Stimulated activated naive CD8-positive, alpha-beta T cell treated with anti-CD3 and anti-CD28 coated beads, Interleukin-15, Interleukin-2, amounts not matched to agents 100 ng/mL and 50 ng/mL, for 24 hours (primary cell): ENCODE data around the gene TIGD6.

Source experiments
- H3K27ac Mint-ChIP-seq: one replicate; pipeline ENCODE4 v1.8.0; 2021; ENCODE audit warnings: mild to moderate bottlenecking, mixed read lengths
- H3K27me3 Mint-ChIP-seq: one replicate; pipeline ENCODE4 v1.8.0; 2021; ENCODE audit warnings: mixed read lengths
- H3K36me3 Mint-ChIP-seq: one replicate; pipeline ENCODE4 v1.8.0; 2021; ENCODE audit warnings: low read depth, mixed read lengths
- H3K4me1 Mint-ChIP-seq: one replicate; pipeline ENCODE4 v1.8.0; 2021; ENCODE audit warnings: low read depth, mixed read lengths
- H3K4me3 Mint-ChIP-seq: one replicate; pipeline ENCODE4 v1.8.0; 2021; ENCODE audit warnings: mild to moderate bottlenecking, mixed read lengths
- H3K9me3 Mint-ChIP-seq: one replicate; pipeline ENCODE4 v1.8.0; 2021; ENCODE audit warnings: mixed read lengths

TIGD6 gene

GRCh38 chr5:150001660-150002486, 1.4 kb upstream of the TIGD6 start:
- Mint-ChIP-seq H3K36me3 (peaks cover 44% of the 10 kb centered on the region), H3K4me3 (peak overlapping the region; percentile 94), H3K27me3 (no peaks in the 10 kb centered on the region), H3K27ac (peak overlapping the region; percentile 93), H3K4me1 (peaks cover 35% of the 10 kb centered on the region), H3K9me3 (no peaks in the 10 kb centered on the region)

GRCh38 chr5:150000990-150001659, 671 bp upstream of the TIGD6 start:
- H3K27ac Mint-ChIP-seq: peak overlapping the region; percentile 93
- peak overlapping the region; percentile 94 for H3K4me3 Mint-ChIP-seq
- peaks cover 39% of the 10 kb centered on the region for H3K36me3 Mint-ChIP-seq
- H3K27me3 Mint-ChIP-seq: no peaks in the 10 kb centered on the region
- H3K9me3 Mint-ChIP-seq: no peaks in the 10 kb centered on the region
- H3K4me1 Mint-ChIP-seq: peaks cover 35% of the 10 kb centered on the region

GRCh38 chr5:149999866-150000255, 593 bp downstream of the TIGD6 start:
- peak overlapping the region; percentile 94 for H3K4me3 Mint-ChIP-seq
- H3K4me1 Mint-ChIP-seq: peaks cover 35% of the 10 kb centered on the region
- H3K27ac Mint-ChIP-seq: peak overlapping the region; percentile 91
- H3K9me3 Mint-ChIP-seq: no peaks in the 10 kb centered on the region
- peaks cover 38% of the 10 kb centered on the region for H3K36me3 Mint-ChIP-seq
- H3K27me3 Mint-ChIP-seq: no peaks in the 10 kb centered on the region

GRCh38 chr5:149999359-149999758, 1.1 kb downstream of the TIGD6 start:
- peak overlapping the region; percentile 91 for H3K27ac Mint-ChIP-seq
- peaks cover 34% of the 10 kb centered on the region for H3K4me1 Mint-ChIP-seq
- H3K27me3 Mint-ChIP-seq: no peaks in the 10 kb centered on the region
- H3K36me3 Mint-ChIP-seq: peaks cover 33% of the 10 kb centered on the region
- H3K9me3 Mint-ChIP-seq: no peaks in the 10 kb centered on the region
- peak overlapping the region; percentile 94 for H3K4me3 Mint-ChIP-seq

GRCh38 chr5:149998281-149998680, 2.2 kb downstream of the TIGD6 start:
- H3K4me3 Mint-ChIP-seq: no peak overlapping the region
- no peak overlapping the region for H3K27ac Mint-ChIP-seq
- H3K36me3 Mint-ChIP-seq: peaks cover 26% of the 10 kb centered on the region
- H3K9me3 Mint-ChIP-seq: no peaks in the 10 kb centered on the region
- H3K27me3 Mint-ChIP-seq: no peaks in the 10 kb centered on the region
- peaks cover 29% of the 10 kb centered on the region for H3K4me1 Mint-ChIP-seq

- Mint-ChIP-seq H3K36me3 (peaks cover 9% of the 10 kb centered on the region), H3K4me3 (no peak overlapping the region), H3K9me3 (no peaks in the 10 kb centered on the region), H3K27ac (no peak overlapping the region), H3K4me1 (peaks cover 11% of the 10 kb centered on the region), H3K27me3 (no peaks in the 10 kb centered on the region)
Observed at GRCh38 chr5:149996205-149996890, 4.1 kb downstream of the TIGD6 start.

- Mint-ChIP-seq H3K27ac (no peak overlapping the region), H3K27me3 (no peaks in the 10 kb centered on the region), H3K4me3 (no peak overlapping the region), H3K9me3 (no peaks in the 10 kb centered on the region), H3K4me1 (peaks cover 11% of the 10 kb centered on the region), H3K36me3 (peaks cover 9% of the 10 kb centered on the region)
Observed at GRCh38 chr5:149995385-149996204, 4.9 kb downstream of the TIGD6 start.

GRCh38 chr5:149993471-149993870, 7.0 kb downstream of the TIGD6 start:
- Mint-ChIP-seq H3K36me3 (peaks cover 9% of the 10 kb centered on the region), H3K4me3 (no peak overlapping the region), H3K4me1 (no peaks in the 10 kb centered on the region), H3K9me3 (no peaks in the 10 kb centered on the region), H3K27ac (no peak overlapping the region), H3K27me3 (no peaks in the 10 kb centered on the region)

- Mint-ChIP-seq H3K4me1 (no peaks in the 10 kb centered on the region), H3K4me3 (no peak overlapping the region), H3K36me3 (peaks cover 3% of the 10 kb centered on the region), H3K27me3 (no peaks in the 10 kb centered on the region), H3K27ac (no peak overlapping the region), H3K9me3 (no peaks in the 10 kb centered on the region)
Observed at GRCh38 chr5:149990518-149991376, 9.7 kb downstream of the TIGD6 start.

GRCh38 chr5:149988126-149988525, 12.3 kb downstream of the TIGD6 start:
- Mint-ChIP-seq H3K4me1 (no peaks in the 10 kb centered on the region), H3K27me3 (no peaks in the 10 kb centered on the region), H3K4me3 (no peak overlapping the region), H3K27ac (no peak overlapping the region), H3K36me3 (peaks cover 3% of the 10 kb centered on the region), H3K9me3 (no peaks in the 10 kb centered on the region)

GRCh38 chr5:149982505-149982904, 17.9 kb downstream of the TIGD6 start:
- Mint-ChIP-seq H3K4me3 (no peak overlapping the region), H3K36me3 (peaks cover 34% of the 10 kb centered on the region), H3K27ac (no peak overlapping the region), H3K4me1 (no peaks in the 10 kb centered on the region), H3K27me3 (no peaks in the 10 kb centered on the region), H3K9me3 (no peaks in the 10 kb centered on the region)

GRCh38 chr5:149981206-149981605, 19.2 kb downstream of the TIGD6 start:
- Mint-ChIP-seq H3K36me3 (peaks cover 39% of the 10 kb centered on the region), H3K27me3 (no peaks in the 10 kb centered on the region), H3K4me1 (no peaks in the 10 kb centered on the region), H3K27ac (no peak overlapping the region), H3K4me3 (no peak overlapping the region), H3K9me3 (no peaks in the 10 kb centered on the region)

- Mint-ChIP-seq H3K9me3 (no peaks in the 10 kb centered on the region), H3K36me3 (peaks cover 50% of the 10 kb centered on the region), H3K4me3 (no peak overlapping the region), H3K27me3 (no peaks in the 10 kb centered on the region), H3K4me1 (no peaks in the 10 kb centered on the region), H3K27ac (no peak overlapping the region)
Observed at GRCh38 chr5:149979896-149980295, 20.6 kb downstream of the TIGD6 start.

GRCh38 chr5:149975409-149975808, 25.0 kb downstream of the TIGD6 start:
- no peaks in the 10 kb centered on the region for H3K4me1 Mint-ChIP-seq
- H3K9me3 Mint-ChIP-seq: no peaks in the 10 kb centered on the region
- H3K4me3 Mint-ChIP-seq: no peak overlapping the region
- H3K27me3 Mint-ChIP-seq: no peaks in the 10 kb centered on the region
- peaks cover 43% of the 10 kb centered on the region for H3K36me3 Mint-ChIP-seq
- H3K27ac Mint-ChIP-seq: no peak overlapping the region
